ENCODE measurements around the gene C2CD2. TPM values are rescaled to one million over a fixed set of nuclear protein-coding genes. Genes with fewer than 3 reads are reported as not detected.

C2CD2 gene
- total and polyA plus RNA-seq, 2 of the 8 experiments (the other 6 are each of a cell fraction or from before 2014, with no cell fraction given), result 10.4 to 13.0 TPM

GRCh38 chr21:41837756-41838297, 116.0 kb downstream of the C2CD2 start:
- Histone ChIP-seq H3K27me3 (replicated peaks in 1 of 4; ENCODE audit: control insufficient read depth in 3 of 4, extremely low read depth in 1 of 4, insufficient read depth in 3 of 4, low read length in 3 of 4) (no peaks in the 10 kb centered on the region), H3K14ac (ENCODE audit: insufficient read length) (no peak overlapping the region), H2AK5ac (ENCODE audit: low read depth, low read length) (no peak overlapping the region), H2BK20ac (ENCODE audit: low read length) (no peak overlapping the region), H3K4ac (replicated peaks; ENCODE audit: insufficient read length, low read depth, low read length) (no peak overlapping the region), H3K4me1 (replicated peaks in 1 of 4; ENCODE audit: control insufficient read depth in 3 of 4, insufficient read depth in 4 of 4, low read length in 3 of 4) (peaks cover 2 to 12% (median 7%) of the 10 kb centered on the region in 4 experiments; a peak in 6 of 7 replicates), H2AFZ (ENCODE audit: low read length) (no peak overlapping the region), H3K9me3 (ENCODE audit: insufficient read depth in 2 of 2, low read depth in 1 of 2, low read length in 1 of 2) (peaks cover 0 to 2% of the 10 kb centered on the region in 2 experiments; a peak in 1 of 4 replicates), H4K20me1 (replicated peaks in 1 of 2; ENCODE audit: control insufficient read depth in 1 of 2, insufficient read depth in 2 of 2, low read length in 2 of 2) (peaks cover 0 to 2% of the 10 kb centered on the region in 2 experiments), H4K91ac (replicated peaks; ENCODE audit: insufficient read length, low read length) (no peak overlapping the region), H3K4me2 (ENCODE audit: insufficient read depth in 1 of 2, low read depth in 2 of 2, low read length in 2 of 2) (no peak overlapping the region), H3K79me1 (ENCODE audit: low read depth, low read length) (no peaks in the 10 kb centered on the region), H3K4me3 (ENCODE audit: extremely low read depth in 1 of 4, insufficient read depth in 2 of 4, low read depth in 3 of 4, low read length in 4 of 4) (no peak overlapping the region), H4K5ac (ENCODE audit: insufficient read length, low read depth, low read length) (no peak overlapping the region), H2BK12ac (ENCODE audit: low read depth, low read length) (no peak overlapping the region), H3K18ac (ENCODE audit: extremely low read depth, low read length) (no peak overlapping the region; the same call in 1 of the 2 replicates), H3K27ac (ENCODE audit: low read depth, low read length) (peak overlapping the region; percentile 24; the same call in 1 of the 2 replicates), H3K36me3 (ENCODE audit: control insufficient read depth in 2 of 4, insufficient read depth in 4 of 4, low read length in 3 of 4) (peaks cover 0 to 6% (median 1%) of the 10 kb centered on the region in 4 experiments; a peak in 2 of 8 replicates), H3K23ac (ENCODE audit: insufficient read length) (no peak overlapping the region), H2BK120ac (replicated peaks; ENCODE audit: low read depth, low read length) (no peak overlapping the region), H3K23me2 (ENCODE audit: low read depth, low read length) (no peaks in the 10 kb centered on the region), H3K9ac (replicated peaks in 1 of 4; ENCODE audit: extremely low read depth in 1 of 4, low read depth in 3 of 4, low read length in 3 of 4) (no peak overlapping the region), H2BK15ac (ENCODE audit: low read length) (no peak overlapping the region), H2BK5ac (ENCODE audit: low read depth, low read length) (0 out of 2 replicates have a peak overlapping the region, but pooled peaks have one; percentile 60), H3K79me2 (ENCODE audit: control insufficient read depth in 1 of 2, insufficient read depth in 2 of 2, low read length in 2 of 2) (no peaks in the 10 kb centered on the region), H4K8ac (ENCODE audit: extremely low read depth, insufficient read depth, low read length) (no peak overlapping the region), H3K56ac (replicated peaks; ENCODE audit: insufficient read length, low read depth, low read length) (no peak overlapping the region)
- ChIA-PET POLR2A (ENCODE audit: partially characterized antibody) (interaction anchor here (0.6 to 1.7 kb wide), 3 partner anchors 10 to 150 kb away, joined by 3 to 5 read pairs (median 3); no protein-coding TSS in a partner anchor), CTCF (ENCODE audit: partially characterized antibody) (interaction anchor here (0.7 to 1.4 kb wide), 4 partner anchors 23 to 279 kb away, joined by 3 to 5 read pairs (median 4); no protein-coding TSS in a partner anchor)
- no peak for DNase-seq (ENCODE audit: low read depth in 1 of 2, low spot score in 2 of 2)
- FAIRE-seq, result no peak
- 85% methylated on average over 7 of the region's 7 CpGs; no CpG with 5 or more reads in 1 of the 2 experiments for WGBS, 2 experiments (ENCODE audit: extremely low coverage in 1 of 2, insufficient coverage in 1 of 2, insufficient read length in 1 of 2, insufficient replicate concordance in 2 of 2, low coverage in 1 of 2, low lambda C conversion rate in 2 of 2, missing lambda C conversion rate in 1 of 2)
- no peak for TF ChIP-seq TAF7 (optimal IDR thresholded peaks at IDR 0.05; ENCODE audit: borderline replicate concordance, low read depth, low read length)
- TF ChIP-seq SAP30 (IDR thresholded peaks at IDR 0.05; ENCODE audit: insufficient read depth, insufficient replicate concordance, low read length), result no peak
- TF ChIP-seq YY1 (IDR thresholded peaks at IDR 0.05; ENCODE audit: low read depth, low read length), result no peak
- TF ChIP-seq CEBPB (IDR thresholded peaks at IDR 0.05; ENCODE audit: low read depth, low read length), result no peak
- TF ChIP-seq CTBP2 (IDR thresholded peaks at IDR 0.05; ENCODE audit: borderline replicate concordance, insufficient read depth, insufficient read length, low read length), result no peak
- TF ChIP-seq RAD21 (IDR thresholded peaks at IDR 0.05 in 1 of 2, conservative IDR thresholded peaks at IDR 0.05 in 1 of 2; ENCODE audit: low read depth in 2 of 2, low read length in 2 of 2), result no peak
- TF ChIP-seq SIN3A (conservative IDR thresholded peaks at IDR 0.05 in 1 of 2, IDR thresholded peaks at IDR 0.05 in 1 of 2; ENCODE audit: low read depth in 1 of 2, low read length in 2 of 2), result no peak
- TF ChIP-seq SIRT6 (IDR thresholded peaks at IDR 0.05; ENCODE audit: low read length), result no peak
- no peak for TF ChIP-seq NANOG (IDR thresholded peaks at IDR 0.05; ENCODE audit: insufficient read depth, low read depth, low read length, poor library complexity, severe bottlenecking)
